GM19463 (cell line): ENCODE results near the gene TP53TG5.

Experiments
- ATAC-seq: cut with Tn5 transposase; IDR thresholded peaks from one replicate; pipeline ENCODE4 v1.9.1; 2021; ENCODE audit warnings: mild to moderate bottlenecking, moderate library complexity; ENCODE audit not compliant: unreplicated experiment

TP53TG5 gene

GRCh38 chr20:45336530-45337366 is 41.4 kb downstream of the TP53TG5 start:
- ATAC-seq: no peak

GRCh38 chr20:45330476-45330875 is 47.6 kb downstream of the TP53TG5 start:
- no peak for ATAC-seq

GRCh38 chr20:45329497-45330319 is 48.4 kb downstream of the TP53TG5 start:
- ATAC-seq: no peak

- no peak for ATAC-seq
Observed at GRCh38 chr20:45328451-45328850, 49.7 kb downstream of the TP53TG5 start.

- ATAC-seq: no peak
Observed at GRCh38 chr20:45325371-45325770, 52.8 kb downstream of the TP53TG5 start.

- ATAC-seq: no peak
Observed at GRCh38 chr20:45323731-45324130, 54.4 kb downstream of the TP53TG5 start.

- no peak for ATAC-seq
Observed at GRCh38 chr20:45322952-45323383, 55.2 kb downstream of the TP53TG5 start.
